PC-3 (cell line): ENCODE results near the gene TMTC3. TPM values are rescaled to one million over a fixed set of nuclear protein-coding genes. Genes with fewer than 3 reads are reported as not detected.

Source experiments
- ATAC-seq: fragments of 200-7000 bp; cut with Tn5 transposase; 2 replicates; pipeline ENCODE4 v1.9.1; 2020; ENCODE audit warnings: mild to moderate bottlenecking, moderate library complexity
- BruUV-seq: library from RNA; stranded (reverse); fragments of 400-500 nt; replicated peaks from 2 replicates; lab custom pipeline; 2021; lab: Mats Ljungman, UMichigan
- CTCF ChIA-PET: fragments of 300-600 bp; sonication (Branson Sonifier 250); formaldehyde crosslinking; loops from one replicate; lab custom pipeline; 2022; ENCODE audit warnings: antibody characterized with exemption; lab: Charles Lee
- POLR2A ChIA-PET: fragments of 300-600 bp; sonication (Branson Sonifier 250); formaldehyde crosslinking; loops from one replicate; lab custom pipeline; 2022; ENCODE audit warnings: antibody characterized with exemption; ENCODE audit not compliant: unreplicated experiment; lab: Charles Lee
- DNase-seq: peaks from one replicate; pipeline ENCODE4 v3.0.0-alpha.2; 2015
- H2AFZ ChIP-seq: fragments of 300-600 bp; sonication (generic); 2 replicates; pipeline ENCODE4 v1.6.0; 2016; ENCODE audit warnings: antibody characterized with exemption, low read length
- H3F3A ChIP-seq: fragments of 300-600 bp; sonication (generic); one replicate; pipeline ENCODE4 v1.6.0; 2017; ENCODE audit warnings: antibody characterized with exemption, low read length, control low read depth, mild to moderate bottlenecking; ENCODE audit not compliant: unreplicated experiment
- H3K27ac ChIP-seq: fragments of 300-600 bp; sonication (generic); 2 replicates; pipeline ENCODE4 v1.5.1; 2016; ENCODE audit warnings: mild to moderate bottlenecking, low read length
- H3K27me3 ChIP-seq: fragments of 300-600 bp; sonication (generic); 2 replicates; pipeline ENCODE4 v1.6.1; 2016; ENCODE audit warnings: low read length, mixed read lengths
- H3K36me3 ChIP-seq: fragments of 300-600 bp; sonication (generic); 2 replicates; pipeline ENCODE4 v1.6.1; 2016; ENCODE audit warnings: low read depth, mixed run types, low read length, mixed read lengths
- H3K4me1 ChIP-seq: fragments of 300-600 bp; sonication (generic); 2 replicates; pipeline ENCODE4 v1.5.1; 2016; ENCODE audit warnings: low read length; ENCODE audit not compliant: insufficient read depth
- H3K4me2 ChIP-seq: fragments of 300-600 bp; sonication (generic); 2 replicates; pipeline ENCODE4 v1.6.0; 2016; ENCODE audit warnings: low read length
- H3K4me3 ChIP-seq: fragments of 300-600 bp; sonication (generic); 2 replicates; pipeline ENCODE4 v1.5.1; 2016; ENCODE audit warnings: mild to moderate bottlenecking, low read length, mixed read lengths
- H3K79me2 ChIP-seq: fragments of 300-600 bp; sonication (generic); 2 replicates; pipeline ENCODE4 v1.6.1; 2017; ENCODE audit warnings: low read length, mixed read lengths
- H3K9ac ChIP-seq: fragments of 300-600 bp; sonication (generic); 2 replicates; pipeline ENCODE4 v1.6.0; 2016; ENCODE audit warnings: mild to moderate bottlenecking, low read length
- H3K9me2 ChIP-seq: fragments of 300-600 bp; sonication (generic); replicated peaks from 2 replicates; pipeline ENCODE4 v1.6.1; 2016; ENCODE audit warnings: mixed run types, low read length, mixed read lengths
- H3K9me3 ChIP-seq: fragments of 300-600 bp; sonication (generic); 2 replicates; pipeline ENCODE4 v1.6.1; 2016; ENCODE audit warnings: low read length, mixed read lengths
- H4K20me1 ChIP-seq: fragments of 300-600 bp; sonication (generic); 2 replicates; pipeline ENCODE4 v1.6.1; 2016; ENCODE audit warnings: low read length, mixed read lengths
- CTCF ChIP-seq: fragments of 300-600 bp; sonication (generic); conservative IDR thresholded peaks from 2 replicates; pipeline ENCODE4 v1.5.1; 2017; ENCODE audit warnings: antibody characterized with exemption, low read depth, mild to moderate bottlenecking, low read length
- EZH2 ChIP-seq: fragments of 300-600 bp; sonication (generic); IDR thresholded peaks from one replicate; pipeline ENCODE4 v1.6.1; 2017; ENCODE audit warnings: antibody characterized with exemption, mild to moderate bottlenecking, low read length; ENCODE audit not compliant: unreplicated experiment
- EZH2phosphoT487 ChIP-seq: fragments of 300-600 bp; sonication (generic); IDR thresholded peaks from 2 replicates; pipeline ENCODE4 v1.6.1; 2018; ENCODE audit warnings: mild to moderate bottlenecking, antibody characterized with exemption, low read length, borderline replicate concordance
- intact Hi-C: fragments of 100-400 bp; cut with micrococcal nuclease; formaldehyde crosslinking; loops from 2 replicates; pipeline ENCODE4 v1.9.0; 2023
- total RNA-seq: library from RNA; depleted of rRNA; stranded (reverse); fragments of >200 nt; gene quantifications from 2 replicates; pipeline ENCODE4 v1.2.3, GENCODE V29; 2014

The TMTC3 gene
- total RNA-seq, 1 experiment from 2014 or later = 11.4 TPM

DNA sequence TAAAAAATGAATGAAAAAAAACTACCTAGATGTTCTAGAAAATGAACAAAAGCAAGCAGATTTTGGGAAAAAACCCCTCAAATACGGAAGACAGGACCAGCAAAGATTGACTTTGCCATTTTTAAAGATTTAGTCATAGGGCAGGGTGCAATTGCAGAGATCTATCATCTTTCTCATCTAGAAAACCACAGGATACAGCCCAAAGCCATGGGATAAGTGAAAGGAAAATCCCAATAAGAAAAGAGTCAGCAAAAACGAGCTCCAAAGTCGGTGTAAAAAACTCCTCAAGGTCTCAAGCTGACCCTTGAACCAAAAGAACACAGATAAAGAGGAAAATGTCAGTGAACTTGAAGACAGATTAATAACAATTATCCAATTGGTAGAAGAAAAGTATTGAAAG, 28.2 kb upstream of the TMTC3 start:
- H4K20me1 ChIP-seq = no peaks in the 10 kb centered on the region
- H3K4me3 ChIP-seq = no peak overlapping the region
- no peak overlapping the region for H3K4me2 ChIP-seq
- no peaks in the 10 kb centered on the region for H3K9me2 ChIP-seq
- H3K27ac ChIP-seq = no peak overlapping the region
- no peaks in the 10 kb centered on the region for H3F3A ChIP-seq
- H3K79me2 ChIP-seq = no peaks in the 10 kb centered on the region
- no peaks in the 10 kb centered on the region for H3K27me3 ChIP-seq
- no TSS peak for BruUV-seq
- intact Hi-C loops = loop anchor here (5.0 to 10.0 kb wide), 2 partner anchors 903 to 1351 kb away; no protein-coding TSS in a partner anchor
- H3K36me3 ChIP-seq = peaks cover 20% of the 10 kb centered on the region
- ChIA-PET CTCF (no interaction called here), POLR2A (no interaction called here)
- H3K9me3 ChIP-seq = no peaks in the 10 kb centered on the region
- H3K4me1 ChIP-seq = peaks cover 5% of the 10 kb centered on the region; the same call in 1 of the 2 replicates
- ATAC-seq (no peak), DNase-seq (peak; percentile 20)
- no peak overlapping the region for H3K9ac ChIP-seq
- TF ChIP-seq EZH2 = no peak
- no peak for TF ChIP-seq EZH2phosphoT487
- no peak for TF ChIP-seq CTCF
- H2AFZ ChIP-seq = no peak overlapping the region

DNA sequence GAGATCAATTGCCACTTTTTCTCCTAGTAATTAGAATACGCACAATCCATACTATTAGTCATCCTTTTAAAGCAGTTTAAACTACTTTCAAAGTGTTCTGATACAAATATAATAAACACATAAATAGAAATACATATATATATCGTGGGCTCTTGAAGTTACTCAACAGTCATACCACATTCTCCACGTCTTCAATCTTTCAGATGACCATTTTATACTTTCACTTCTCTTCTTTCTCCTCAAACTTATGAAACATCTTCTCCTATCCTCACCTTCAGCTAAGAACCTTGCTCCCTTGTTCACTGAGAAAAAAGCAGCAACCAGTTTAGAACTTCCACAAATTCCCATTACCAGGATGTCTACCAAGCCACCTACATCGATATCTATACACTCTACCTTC, 19.4 kb upstream of the TMTC3 start:
- CTCF ChIA-PET = no interaction called here
- POLR2A ChIA-PET = no interaction called here
- Histone ChIP-seq H3F3A (no peaks in the 10 kb centered on the region), H3K36me3 (peaks cover 9% of the 10 kb centered on the region; the same call in 1 of the 2 replicates), H2AFZ (no peak overlapping the region), H3K4me3 (no peak overlapping the region), H3K9me3 (no peaks in the 10 kb centered on the region), H4K20me1 (no peaks in the 10 kb centered on the region), H3K9ac (no peak overlapping the region), H3K27me3 (no peaks in the 10 kb centered on the region), H3K4me1 (no peaks in the 10 kb centered on the region), H3K27ac (no peak overlapping the region), H3K9me2 (no peaks in the 10 kb centered on the region), H3K79me2 (no peaks in the 10 kb centered on the region), H3K4me2 (no peak overlapping the region)
- ATAC-seq = no peak
- DNase-seq = no peak
- no peak for TF ChIP-seq CTCF
- no peak for TF ChIP-seq EZH2phosphoT487
- TF ChIP-seq EZH2 = no peak
- intact Hi-C loops = no loop called here
- BruUV-seq = no TSS peak

DNA sequence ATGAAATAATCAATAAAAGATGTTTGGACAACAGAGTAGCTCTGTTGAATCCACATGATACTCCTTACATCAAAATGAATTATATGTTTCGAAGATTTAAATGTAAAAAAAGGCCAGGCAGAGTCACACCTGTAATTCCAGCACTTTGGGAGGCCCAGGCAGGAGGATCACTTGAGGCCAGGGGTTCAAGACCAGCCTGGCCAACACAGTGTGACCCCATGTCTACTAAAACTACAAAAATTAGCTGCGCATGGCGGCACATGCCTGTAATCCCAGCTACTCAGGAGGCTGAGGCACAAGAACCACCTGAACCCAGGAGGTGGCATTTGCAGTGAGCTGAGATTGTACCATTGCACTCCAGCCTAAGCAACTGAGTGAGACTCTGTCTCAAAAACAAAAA, 15.0 kb upstream of the TMTC3 start:
- intact Hi-C loops = no loop called here
- H3K36me3 ChIP-seq = peaks cover 3% of the 10 kb centered on the region; the same call in 1 of the 2 replicates
- CTCF ChIA-PET = no interaction called here

More for the DNA sequence above, 15.0 kb upstream of the TMTC3 start:
- TF ChIP-seq EZH2phosphoT487 = no peak
- no peak for TF ChIP-seq EZH2
- TF ChIP-seq CTCF = no peak
- H3K79me2 ChIP-seq = no peaks in the 10 kb centered on the region
- H3K27ac ChIP-seq = no peak overlapping the region
- BruUV-seq = no TSS peak
- H3F3A ChIP-seq = no peaks in the 10 kb centered on the region
- H3K4me2 ChIP-seq = no peak overlapping the region
- H3K4me1 ChIP-seq = no peaks in the 10 kb centered on the region
- POLR2A ChIA-PET = no interaction called here
- H2AFZ ChIP-seq = no peak overlapping the region
- H3K9ac ChIP-seq = no peak overlapping the region
- no peak for DNase-seq
- no peak for ATAC-seq
- H4K20me1 ChIP-seq = no peaks in the 10 kb centered on the region
- H3K9me2 ChIP-seq = no peaks in the 10 kb centered on the region
- no peak overlapping the region for H3K4me3 ChIP-seq
- no peaks in the 10 kb centered on the region for H3K9me3 ChIP-seq
- no peaks in the 10 kb centered on the region for H3K27me3 ChIP-seq
